Choroid plexus epithelial cell (primary cell): ENCODE results near the gene SESN3.
A peak's percentile ranks its signal among the peaks of the same experiment; 100 is the strongest.
"Not testable (repeated sequence)": the region's sequence is repeated elsewhere in the genome, so short reads cannot be mapped to it uniquely, and the experiment has no call there.

Experiments used
- DNase-seq: peaks from one replicate; pipeline ENCODE4 v3.0.0-alpha.2; 2010; ENCODE audit warnings: low read depth
- H3K4me3 ChIP-seq: 2 replicates; pipeline ENCODE4 v1.5.1; 2011; ENCODE audit warnings: low read depth, mild to moderate bottlenecking, control low read depth, low read length, moderate library complexity
- TF ChIP-seq, protein P1 (sequence below): conservative IDR thresholded peaks from 2 replicates; pipeline ENCODE4 v1.5.1; 2011; ENCODE audit warnings: low read depth, mild to moderate bottlenecking, control low read depth, inconsistent platforms, low read length, moderate library complexity

Gene SESN3

DNA sequence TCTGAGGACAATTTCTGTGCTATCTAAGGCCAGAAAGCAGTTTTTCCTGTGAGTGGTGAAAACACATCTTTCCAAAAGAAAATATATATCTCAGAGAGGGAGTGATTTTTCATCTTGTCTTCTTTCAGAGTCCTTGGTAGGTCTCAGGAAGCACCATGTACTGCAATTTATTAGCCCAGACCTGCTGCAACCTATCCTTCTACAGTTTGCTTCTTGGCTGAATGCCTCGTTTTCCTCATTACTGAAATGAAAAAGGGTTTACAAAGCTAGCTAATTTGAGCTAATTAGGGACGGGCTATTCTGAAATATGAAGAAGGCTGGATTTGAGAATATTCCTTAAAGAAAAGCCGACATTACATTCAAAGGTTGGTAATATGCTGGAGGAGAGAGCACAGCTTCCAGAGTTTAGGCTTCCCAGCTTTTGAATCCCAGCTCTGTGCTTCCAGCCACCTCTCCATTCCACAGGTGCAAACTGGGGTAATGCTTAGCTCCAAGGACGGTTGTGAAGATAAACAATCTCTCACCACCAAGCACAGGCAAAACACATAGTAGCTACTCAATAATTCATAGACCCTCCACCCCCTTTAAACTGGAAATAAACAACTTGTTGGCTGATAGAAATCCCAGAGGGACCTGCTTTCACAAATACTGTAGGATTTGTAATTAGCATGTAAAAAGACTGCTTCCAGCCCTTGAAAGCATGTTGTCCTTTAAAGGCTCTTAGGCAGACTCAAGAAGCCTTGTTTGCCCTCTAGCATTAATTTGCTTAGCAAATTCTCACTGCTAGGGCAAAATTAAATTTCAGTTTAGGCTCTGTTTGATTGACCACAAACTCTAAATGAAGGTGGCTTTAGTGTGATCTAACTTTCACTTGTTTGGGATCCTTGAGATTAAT, 24.5 kb upstream of the SESN3 start:
- DNase-seq, result no peak
- TF ChIP-seq, protein P1, sequence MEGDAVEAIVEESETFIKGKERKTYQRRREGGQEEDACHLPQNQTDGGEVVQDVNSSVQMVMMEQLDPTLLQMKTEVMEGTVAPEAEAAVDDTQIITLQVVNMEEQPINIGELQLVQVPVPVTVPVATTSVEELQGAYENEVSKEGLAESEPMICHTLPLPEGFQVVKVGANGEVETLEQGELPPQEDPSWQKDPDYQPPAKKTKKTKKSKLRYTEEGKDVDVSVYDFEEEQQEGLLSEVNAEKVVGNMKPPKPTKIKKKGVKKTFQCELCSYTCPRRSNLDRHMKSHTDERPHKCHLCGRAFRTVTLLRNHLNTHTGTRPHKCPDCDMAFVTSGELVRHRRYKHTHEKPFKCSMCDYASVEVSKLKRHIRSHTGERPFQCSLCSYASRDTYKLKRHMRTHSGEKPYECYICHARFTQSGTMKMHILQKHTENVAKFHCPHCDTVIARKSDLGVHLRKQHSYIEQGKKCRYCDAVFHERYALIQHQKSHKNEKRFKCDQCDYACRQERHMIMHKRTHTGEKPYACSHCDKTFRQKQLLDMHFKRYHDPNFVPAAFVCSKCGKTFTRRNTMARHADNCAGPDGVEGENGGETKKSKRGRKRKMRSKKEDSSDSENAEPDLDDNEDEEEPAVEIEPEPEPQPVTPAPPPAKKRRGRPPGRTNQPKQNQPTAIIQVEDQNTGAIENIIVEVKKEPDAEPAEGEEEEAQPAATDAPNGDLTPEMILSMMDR, result no peak
- no peak overlapping the region for H3K4me3 ChIP-seq

DNA sequence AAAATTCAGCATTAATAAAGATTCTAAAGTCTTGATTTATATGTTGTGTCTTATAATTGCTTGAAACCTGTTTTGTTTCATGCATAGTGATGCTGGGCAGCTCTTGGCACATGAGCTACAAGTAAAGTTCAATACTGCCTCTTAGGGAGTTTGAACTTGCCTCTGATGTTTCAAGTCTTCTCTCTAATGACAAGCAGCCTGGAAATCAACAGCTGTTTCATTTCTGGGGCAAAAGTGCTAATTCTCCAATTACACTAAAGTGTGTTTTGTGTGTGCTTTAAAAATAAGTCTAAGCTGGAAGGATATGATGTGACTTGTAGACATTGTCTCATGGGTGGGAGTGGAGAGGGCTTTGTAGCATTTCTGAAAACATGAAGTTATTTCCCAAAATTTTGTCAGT, 23.7 kb upstream of the SESN3 start:
- H3K4me3 ChIP-seq, result no peak overlapping the region
- no peak for DNase-seq
- TF ChIP-seq, protein P1, result no peak

DNA sequence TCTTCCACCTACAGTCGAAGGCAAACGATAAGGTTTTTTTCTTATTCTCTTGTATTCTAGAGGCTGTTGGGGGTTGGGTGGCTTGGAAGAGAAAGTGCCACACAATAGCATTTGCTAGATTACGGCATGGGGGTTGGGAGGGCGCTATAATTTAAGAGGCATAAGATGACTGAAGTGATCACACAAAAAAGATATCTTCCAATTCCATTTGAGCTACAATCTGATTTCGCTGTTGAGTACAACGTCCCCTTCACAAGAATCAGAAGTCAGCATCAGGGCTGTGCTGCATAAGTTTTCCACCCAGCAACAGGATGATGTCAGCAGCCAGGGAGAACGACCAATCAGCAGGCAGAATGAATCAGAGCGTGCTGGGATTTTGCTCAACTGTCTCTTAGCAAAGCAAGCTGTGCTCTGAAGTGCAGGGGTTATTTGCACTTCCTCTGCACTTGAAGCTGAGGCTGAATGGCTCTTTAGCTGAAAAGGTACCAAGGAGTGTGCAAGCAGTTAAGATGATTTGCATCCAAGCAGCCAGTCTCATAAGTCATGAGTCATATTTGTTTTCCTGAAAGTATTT, 23.2 kb upstream of the SESN3 start:
- peak overlapping the region; percentile 44 for H3K4me3 ChIP-seq
- peak; percentile 96 for DNase-seq
- TF ChIP-seq, protein P1, result no peak

DNA sequence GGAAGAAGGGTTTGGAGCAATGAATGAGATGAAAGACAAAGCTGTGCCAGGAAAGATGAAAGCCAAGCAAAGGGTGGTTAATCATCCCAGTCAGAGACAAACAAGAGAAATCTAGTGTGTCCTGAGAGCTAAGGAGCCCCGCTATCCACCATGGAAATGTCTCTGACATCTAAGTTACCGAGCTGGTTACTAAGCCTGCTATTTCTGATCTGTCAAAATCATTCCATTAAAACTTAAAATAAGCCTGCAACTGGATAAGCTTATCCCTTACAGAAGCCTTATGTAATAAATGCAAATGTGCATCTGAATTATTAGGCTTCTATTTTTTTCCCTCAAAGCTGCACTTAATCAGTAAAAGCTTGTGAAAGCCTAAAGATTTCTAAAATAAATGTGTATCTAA, 22.1 kb upstream of the SESN3 start:
- H3K4me3 ChIP-seq, result no peak overlapping the region
- TF ChIP-seq, protein P1, result no peak
- no peak for DNase-seq

DNA sequence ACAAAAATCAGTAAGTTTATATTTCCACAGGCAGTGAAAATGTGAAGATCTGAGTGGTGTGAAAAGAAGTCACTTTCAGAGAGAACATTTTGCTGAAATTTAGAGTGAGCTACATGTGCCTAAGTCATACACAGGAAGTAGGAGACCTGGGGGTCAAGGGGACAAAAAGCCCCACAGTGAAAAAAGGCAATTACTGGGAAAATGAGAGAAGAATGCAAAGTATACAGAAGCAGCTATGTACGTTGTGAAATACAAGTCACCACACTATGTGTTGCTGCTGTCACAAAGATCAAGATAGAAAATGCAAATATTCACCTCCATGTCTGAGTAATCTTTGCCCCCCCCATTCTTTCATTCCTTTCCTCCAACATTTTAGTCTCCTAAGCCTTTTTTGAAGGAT, 21.6 kb upstream of the SESN3 start:
- TF ChIP-seq, protein P1, result no peak
- H3K4me3 ChIP-seq, result no peak overlapping the region
- DNase-seq, result no peak

DNA sequence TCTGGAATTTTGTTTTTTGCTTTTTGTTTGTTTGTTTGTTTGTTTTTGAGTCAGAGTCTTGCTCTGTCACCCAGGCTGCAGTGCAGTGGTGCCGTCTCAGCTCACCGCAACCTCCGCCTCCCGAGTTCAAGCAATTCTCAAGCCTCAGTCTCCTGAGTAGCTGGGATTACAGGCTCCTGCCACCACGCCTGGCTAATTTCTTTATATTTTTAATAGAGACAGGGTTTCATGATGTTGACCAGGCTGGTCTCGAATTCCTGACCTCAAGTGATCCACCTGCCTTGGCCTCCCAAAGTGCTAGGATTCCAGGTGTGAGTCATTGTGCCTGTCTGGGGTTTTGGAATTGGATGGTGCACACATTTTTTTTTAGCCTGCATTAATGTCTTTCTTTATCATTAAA, 20.9 kb upstream of the SESN3 start:
- not testable (repeated sequence) for DNase-seq, H3K4me3 ChIP-seq

DNA sequence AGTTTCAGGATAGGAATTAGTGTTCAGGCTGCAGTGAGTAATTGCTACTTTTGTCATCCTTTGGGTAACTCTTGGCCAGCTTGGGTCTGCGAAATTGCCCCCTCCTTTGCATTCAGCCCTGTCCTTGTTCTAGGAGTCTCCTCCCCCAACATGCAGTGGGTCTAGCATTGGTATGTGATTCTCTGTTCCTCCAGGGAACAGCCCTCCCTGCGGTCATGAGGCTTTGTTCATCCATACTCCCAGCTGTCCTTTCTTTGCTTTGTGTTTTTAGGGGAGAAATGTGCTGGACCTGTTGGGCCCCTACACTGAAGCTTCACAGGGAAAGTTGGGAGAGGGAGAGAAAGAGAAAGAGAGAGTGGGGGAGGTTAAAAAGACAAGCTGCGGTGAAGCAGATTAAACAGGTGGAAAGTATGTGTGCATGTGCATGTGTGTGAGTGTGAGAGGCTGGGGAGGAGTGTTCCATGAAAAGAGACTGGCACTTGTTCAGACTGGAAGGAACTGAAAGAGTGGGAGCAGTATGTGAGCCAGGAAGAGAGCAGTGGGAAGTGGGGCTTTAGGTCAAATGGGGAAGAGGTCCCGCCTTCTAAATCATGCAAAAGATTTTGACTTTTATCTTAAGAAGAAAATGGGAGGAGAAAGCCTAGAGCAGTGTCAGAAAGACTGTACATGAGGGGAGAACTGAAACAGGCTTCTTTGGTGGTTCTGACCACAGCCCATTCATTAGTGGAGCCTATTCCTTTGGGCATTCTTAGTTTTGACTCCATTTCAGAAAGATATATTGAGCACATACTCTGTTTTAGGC, 17.9 kb upstream of the SESN3 start:
- no peak for DNase-seq
- TF ChIP-seq, protein P1, result no peak

More for the DNA sequence above, 17.9 kb upstream of the SESN3 start:
- H3K4me3 ChIP-seq, result no peak overlapping the region
